H1 (cell line): ENCODE measurements around the gene NUP88. TPM values are rescaled to one million over a fixed set of nuclear protein-coding genes. Genes with fewer than 3 reads are reported as not detected.

Experiments
- ASH2L ChIP-seq: fragments of 200-600, 300-600 bp; sonication (generic); IDR thresholded peaks from one replicate; pipeline ENCODE4 v1.7.1; 2017; ENCODE audit warnings: low read length
- BCL11A ChIP-seq, 2 experiments: IDR thresholded peaks; one replicate each; pipeline ENCODE4 v1.6.1; 2011; ENCODE audit warnings: low read depth in 2 of 2, low read length in 2 of 2, mild to moderate bottlenecking in 2 of 2
- BRCA1 ChIP-seq: IDR thresholded peaks from 2 replicates; pipeline ENCODE4 v1.6.1; 2012; ENCODE audit warnings: low read depth, low read length, improper control_type of control experiment
- CHD1 ChIP-seq: IDR thresholded peaks from 2 replicates; pipeline ENCODE4 v1.6.1; 2012; ENCODE audit warnings: low read depth, low read length, improper control_type of control experiment
- CHD2 ChIP-seq: IDR thresholded peaks from 2 replicates; pipeline ENCODE4 v1.6.1; 2012; ENCODE audit warnings: low read length, improper control_type of control experiment
- CREB1 ChIP-seq: IDR thresholded peaks from 2 replicates; pipeline ENCODE4 v1.6.1; 2012; ENCODE audit warnings: inconsistent platforms
- CTBP2 ChIP-seq: IDR thresholded peaks from 2 replicates; pipeline ENCODE4 v1.7.0; 2011; ENCODE audit warnings: borderline replicate concordance, mild to moderate bottlenecking, moderate library complexity, mixed read lengths, low read length; ENCODE audit not compliant: insufficient read depth, insufficient read length
- FOSL1 ChIP-seq: IDR thresholded peaks from 2 replicates; pipeline ENCODE4 v1.6.1; 2011; ENCODE audit warnings: mild to moderate bottlenecking, low read depth, low read length, moderate library complexity; ENCODE audit not compliant: insufficient read depth
- HDAC2 ChIP-seq, 2 experiments: fragments of 300-600 bp in 1 of 2; sonication (generic) in 1 of 2; IDR thresholded peaks; 2 replicates each; pipeline ENCODE4 v1.6.1; 2011 to 2012; ENCODE audit warnings: low read depth in 2 of 2, low read length in 2 of 2, mild to moderate bottlenecking in 2 of 2, moderate library complexity in 2 of 2, borderline replicate concordance in 1 of 2, inconsistent platforms in 1 of 2
- JUN ChIP-seq: IDR thresholded peaks from 2 replicates; pipeline ENCODE4 v1.6.1; 2011; ENCODE audit warnings: low read depth, mild to moderate bottlenecking, improper control_type of control experiment, low read length
- KDM4A ChIP-seq: IDR thresholded peaks from one replicate; pipeline ENCODE4 v1.7.1; 2012; ENCODE audit warnings: low read depth, mild to moderate bottlenecking, moderate library complexity, low read length, inconsistent platforms; ENCODE audit not compliant: severe bottlenecking
- MAFK ChIP-seq: IDR thresholded peaks from 2 replicates; pipeline ENCODE4 v1.6.1; 2012; ENCODE audit warnings: low read depth, mild to moderate bottlenecking, improper control_type of control experiment, low read length
- MAX ChIP-seq: IDR thresholded peaks from 2 replicates; pipeline ENCODE4 v1.6.1; 2012; ENCODE audit warnings: inconsistent platforms
- NRF1 ChIP-seq: IDR thresholded peaks from 2 replicates; pipeline ENCODE4 v1.6.1; 2011; ENCODE audit warnings: mild to moderate bottlenecking, low read depth, low read length, improper control_type of control experiment
- POLR2A ChIP-seq, 2 experiments: IDR thresholded peaks; 1 replicate in 1 of 2; 2 replicates in 1 of 2; pipeline ENCODE4 v1.6.1; 2011; ENCODE audit warnings: low read depth in 2 of 2, low read length in 2 of 2, mild to moderate bottlenecking in 2 of 2; ENCODE audit errors: control extremely low read depth in 1 of 2
- POU5F1 ChIP-seq: IDR thresholded peaks from 2 replicates; pipeline ENCODE4 v1.6.1; 2011; ENCODE audit warnings: low read depth, mild to moderate bottlenecking, low read length, moderate library complexity
- SAP30 ChIP-seq: fragments of 300-600 bp; sonication (generic); IDR thresholded peaks from 2 replicates; pipeline ENCODE4 v1.7.1; 2012; ENCODE audit warnings: low read length, moderate library complexity, mild to moderate bottlenecking, inconsistent platforms; ENCODE audit not compliant: insufficient read depth, insufficient replicate concordance
- SIN3A ChIP-seq, 2 experiments: IDR thresholded peaks in 1 of 2; conservative IDR thresholded peaks in 1 of 2; 2 replicates each; pipeline ENCODE4 v1.6.1; 2011 to 2012; ENCODE audit warnings: low read length in 2 of 2, improper control_type of control experiment in 1 of 2, low read depth in 1 of 2, mild to moderate bottlenecking in 1 of 2
- SIX5 ChIP-seq: IDR thresholded peaks from 2 replicates; pipeline ENCODE4 v1.6.1; 2011; ENCODE audit warnings: mild to moderate bottlenecking, low read depth, low read length
- SP2 ChIP-seq: IDR thresholded peaks from 2 replicates; pipeline ENCODE4 v1.6.1; 2012; ENCODE audit warnings: mild to moderate bottlenecking, low read length, inconsistent platforms
- SP4 ChIP-seq: IDR thresholded peaks from 2 replicates; pipeline ENCODE4 v1.6.1; 2012; ENCODE audit warnings: low read length, inconsistent platforms
- SUZ12 ChIP-seq: fragments of 200-600 bp; sonication (generic); IDR thresholded peaks from 2 replicates; pipeline ENCODE4 v1.6.1; 2012; ENCODE audit warnings: mild to moderate bottlenecking, inconsistent platforms, low read length, moderate library complexity, mixed read lengths
- TAF7 ChIP-seq: optimal IDR thresholded peaks from 2 replicates; pipeline ENCODE3; 2011; ENCODE audit warnings: low read depth, mild to moderate bottlenecking, inconsistent platforms, low read length, moderate library complexity, borderline replicate concordance
- ZNF274 ChIP-seq: IDR thresholded peaks from 2 replicates; pipeline ENCODE4 v1.7.0; 2012; ENCODE audit warnings: low read length, borderline replicate concordance; ENCODE audit errors: extremely low read depth
- polyA plus RNA-seq, 7 experiments: library from polyadenylated mRNA; depleted of rRNA in 3 of 7; stranded (reverse) in 5 of 7; unstranded in 2 of 7; fragments of >200 nt in 5 of 7; fragments of 200-250 nt in 2 of 7; gene quantifications; 1 replicate in 5 of 7; 2 replicates in 1 of 7; 4 replicates in 1 of 7; pipeline versions ENCODE4 v1.2.1 to v1.2.3, GENCODE V29; 2011 to 2013; ENCODE audit warnings: missing spikeins in 2 of 7, mixed read lengths in 2 of 7
- total RNA-seq: library from RNA; stranded (reverse); fragmentation: NEBNext Ultra II Directional; extraction: Animal tissue kit (Norgen Biotek cat#: 25700); gene quantifications from 2 replicates; pipeline ENCODE4 v1.2.1, GENCODE V29; 2021

NUP88 gene
- total and polyA plus RNA-seq, 2 of the 8 experiments (the other 6 are each of a cell fraction or from before 2014, with no cell fraction given): 77.4 to 105 TPM

GRCh38 chr17:5419356-5419958, at the start of gene NUP88 (continued):
- no peak for TF ChIP-seq ZNF274
- no peak for TF ChIP-seq POU5F1
- TF ChIP-seq NRF1: no peak
- no peak for TF ChIP-seq SIX5
- no peak; the same call in 1 of the 2 replicates for TF ChIP-seq CHD1
- TF ChIP-seq MAFK: no peak
- no peak for TF ChIP-seq CTBP2
- TF ChIP-seq SAP30: no peak
- no peak for TF ChIP-seq BRCA1
- no peak for TF ChIP-seq BCL11A (IDR thresholded peaks at IDR 0.05; ENCODE audit: low read depth in 2 of 2, low read length in 2 of 2)
- no peak for TF ChIP-seq KDM4A
- TF ChIP-seq SIN3A (conservative IDR thresholded peaks at IDR 0.05 in 1 of 2, IDR thresholded peaks at IDR 0.05 in 1 of 2; ENCODE audit: low read depth in 1 of 2, low read length in 2 of 2): no peak; a peak in 1 of 4 replicates
- peak; percentile 43 for TF ChIP-seq TAF7
- TF ChIP-seq SP4: no peak
- TF ChIP-seq SP2: 0 out of 2 replicates have a peak, but pooled peaks have one; percentile 8
- TF ChIP-seq HDAC2 (IDR thresholded peaks at IDR 0.05; ENCODE audit: borderline replicate concordance in 1 of 2, low read depth in 2 of 2, low read length in 2 of 2): no peak
- TF ChIP-seq MAX: no peak; the same call in 1 of the 2 replicates
- TF ChIP-seq SUZ12: no peak
- TF ChIP-seq FOSL1: no peak
- TF ChIP-seq ASH2L: peak; percentile 29
- no peak for TF ChIP-seq JUN
- TF ChIP-seq CHD2: peak; percentile 66
- TF ChIP-seq POLR2A (IDR thresholded peaks at IDR 0.05; ENCODE audit: control extremely low read depth in 1 of 2, low read depth in 2 of 2, low read length in 2 of 2): peak; percentile 67 to 94
- peak; percentile 55 for TF ChIP-seq CREB1
